GM13977 (cell line): Measurements from ENCODE around the gene PIK3C2B.
A peak's percentile ranks its signal among the peaks of the same experiment; 100 is the strongest.

Source experiments
- DNase-seq: peaks from one replicate; pipeline ENCODE4 v3.0.0; 2012; ENCODE audit warnings: low spot score
- in situ Hi-C: fragments of 300-500 bp; cut with MboI; formaldehyde crosslinking; loops from one replicate; pipeline ENCODE4 v1.12.0; 2022; ENCODE audit warnings: low sequenced_read_pairs, low pct_unique_long_range_greater_than_20kb, mixed read lengths, inconsistent platforms; ENCODE audit not compliant: unreplicated experiment
- TF ChIP-seq, protein P1 (sequence below): IDR thresholded peaks from 2 replicates; pipeline ENCODE4 v1.5.1; 2012; ENCODE audit warnings: mild to moderate bottlenecking, control low read depth; ENCODE audit not compliant: insufficient read depth; ENCODE audit errors: extremely low read depth, missing control alignments

PIK3C2B gene

DNA sequence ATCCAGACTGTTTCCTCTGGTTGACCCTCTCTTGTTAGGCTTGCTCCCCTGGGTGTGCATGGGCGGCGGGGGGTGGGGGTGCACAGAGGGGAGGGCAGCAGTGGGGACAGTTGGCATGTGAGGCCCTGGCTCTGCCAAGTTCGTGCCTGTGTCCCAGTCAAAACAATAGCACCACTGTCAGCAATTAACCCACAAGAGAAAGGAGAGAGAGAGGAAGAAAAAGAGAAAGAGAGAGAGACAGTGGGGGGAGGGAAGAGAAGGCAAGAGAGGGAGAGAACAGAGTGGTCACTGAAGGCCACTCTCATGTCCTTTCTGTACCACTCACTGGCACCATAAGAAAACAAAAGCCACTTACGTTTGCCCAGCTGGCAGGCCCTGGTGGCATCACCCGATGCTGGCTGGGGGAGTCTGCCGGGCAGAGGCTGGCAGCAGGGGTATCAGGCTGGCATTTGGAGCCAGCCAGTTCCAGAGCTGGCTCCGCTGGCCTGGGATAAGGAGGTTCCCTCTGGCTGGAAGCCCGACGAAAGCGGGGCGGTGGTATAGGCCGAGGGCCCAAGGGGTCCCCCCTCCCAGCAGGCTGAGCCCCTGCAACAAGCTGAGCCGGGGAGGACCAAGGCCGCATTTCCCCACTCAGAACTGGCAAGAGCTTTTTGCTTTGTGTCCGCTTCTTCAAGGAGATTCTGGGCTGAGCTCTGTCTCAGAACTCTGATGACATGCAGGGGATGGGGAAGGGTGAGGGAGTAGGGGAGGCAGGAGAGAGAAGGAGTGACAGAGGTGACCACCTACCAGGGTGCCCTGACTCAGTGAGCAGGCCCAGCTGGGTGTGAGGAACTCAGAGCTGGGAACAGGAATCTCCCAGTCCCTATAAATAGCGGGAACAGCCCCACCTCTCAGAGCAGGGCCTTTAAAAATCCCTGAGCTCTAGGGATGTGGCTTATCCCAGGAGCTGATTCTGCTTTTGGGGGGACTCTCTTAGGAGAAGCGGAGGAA is 27.9 kb downstream of the PIK3C2B start:
- in situ Hi-C loops: no loop called here
- no peak for DNase-seq
- TF ChIP-seq, protein P1, sequence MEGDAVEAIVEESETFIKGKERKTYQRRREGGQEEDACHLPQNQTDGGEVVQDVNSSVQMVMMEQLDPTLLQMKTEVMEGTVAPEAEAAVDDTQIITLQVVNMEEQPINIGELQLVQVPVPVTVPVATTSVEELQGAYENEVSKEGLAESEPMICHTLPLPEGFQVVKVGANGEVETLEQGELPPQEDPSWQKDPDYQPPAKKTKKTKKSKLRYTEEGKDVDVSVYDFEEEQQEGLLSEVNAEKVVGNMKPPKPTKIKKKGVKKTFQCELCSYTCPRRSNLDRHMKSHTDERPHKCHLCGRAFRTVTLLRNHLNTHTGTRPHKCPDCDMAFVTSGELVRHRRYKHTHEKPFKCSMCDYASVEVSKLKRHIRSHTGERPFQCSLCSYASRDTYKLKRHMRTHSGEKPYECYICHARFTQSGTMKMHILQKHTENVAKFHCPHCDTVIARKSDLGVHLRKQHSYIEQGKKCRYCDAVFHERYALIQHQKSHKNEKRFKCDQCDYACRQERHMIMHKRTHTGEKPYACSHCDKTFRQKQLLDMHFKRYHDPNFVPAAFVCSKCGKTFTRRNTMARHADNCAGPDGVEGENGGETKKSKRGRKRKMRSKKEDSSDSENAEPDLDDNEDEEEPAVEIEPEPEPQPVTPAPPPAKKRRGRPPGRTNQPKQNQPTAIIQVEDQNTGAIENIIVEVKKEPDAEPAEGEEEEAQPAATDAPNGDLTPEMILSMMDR: no peak

DNA sequence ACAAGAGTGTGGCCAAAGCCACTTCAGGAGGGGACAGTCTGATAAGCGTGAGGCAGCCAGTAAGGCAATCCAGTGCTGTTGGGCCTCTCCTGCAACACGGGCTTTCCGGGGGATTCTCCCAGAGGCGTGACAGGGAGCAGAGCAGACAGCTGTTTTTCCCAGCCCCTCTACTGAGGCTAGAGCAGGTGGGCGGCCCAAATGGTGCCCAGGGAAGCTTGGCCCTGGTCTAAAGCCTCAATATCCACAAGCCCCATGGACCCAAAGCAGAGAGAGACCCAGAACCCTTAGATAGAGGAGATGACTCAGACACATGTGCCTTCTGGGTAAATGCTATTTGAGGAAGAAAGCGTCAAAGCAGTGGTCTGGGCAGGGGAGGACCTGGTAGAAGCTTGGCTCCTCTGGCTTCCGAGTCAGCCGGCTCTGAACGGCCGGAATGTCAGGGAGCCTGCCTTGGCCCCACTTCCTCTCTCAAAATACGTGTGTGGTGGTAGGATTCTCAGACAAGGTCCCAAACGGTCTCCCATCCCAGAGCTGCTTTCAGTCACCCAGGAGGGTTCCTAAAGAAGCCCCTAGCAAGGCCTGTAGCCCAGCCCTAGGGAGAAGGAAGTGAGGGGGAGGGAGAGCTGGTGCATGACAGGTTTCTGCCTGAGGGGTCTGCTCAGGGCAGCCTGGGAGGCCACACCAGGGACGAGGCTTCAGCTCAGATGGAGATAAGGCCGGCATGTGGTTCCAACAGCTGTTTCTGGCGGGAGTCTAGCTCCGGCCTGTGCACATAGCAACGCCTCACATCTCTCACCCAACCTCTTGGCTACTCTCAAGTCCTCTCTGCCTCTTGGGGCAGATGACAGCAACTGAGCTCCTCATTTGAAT is 28.8 kb downstream of the PIK3C2B start:
- DNase-seq: peak; percentile 81
- TF ChIP-seq, protein P1: no peak
- in situ Hi-C loops: no loop called here

DNA sequence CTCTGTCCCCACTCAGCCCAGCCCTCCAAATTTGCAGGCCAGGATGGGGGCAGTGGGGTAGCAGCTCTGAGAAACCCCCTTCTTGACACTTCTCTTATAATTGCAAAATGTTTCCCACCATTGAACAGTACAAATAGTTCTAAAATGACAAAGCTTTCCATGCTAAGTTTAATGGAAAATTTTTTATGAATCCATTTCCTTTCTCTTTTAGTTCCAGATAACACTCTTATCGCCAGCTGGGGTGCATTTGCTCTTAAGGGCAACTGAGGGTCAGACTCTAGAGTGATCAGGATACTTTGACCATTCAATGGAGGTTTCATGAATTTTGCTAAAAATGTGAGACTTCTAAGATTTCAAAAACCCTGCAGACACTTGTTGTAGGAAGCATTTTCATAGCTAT is 29.9 kb downstream of the PIK3C2B start:
- TF ChIP-seq, protein P1: no peak
- in situ Hi-C loops: no loop called here
- DNase-seq: no peak

DNA sequence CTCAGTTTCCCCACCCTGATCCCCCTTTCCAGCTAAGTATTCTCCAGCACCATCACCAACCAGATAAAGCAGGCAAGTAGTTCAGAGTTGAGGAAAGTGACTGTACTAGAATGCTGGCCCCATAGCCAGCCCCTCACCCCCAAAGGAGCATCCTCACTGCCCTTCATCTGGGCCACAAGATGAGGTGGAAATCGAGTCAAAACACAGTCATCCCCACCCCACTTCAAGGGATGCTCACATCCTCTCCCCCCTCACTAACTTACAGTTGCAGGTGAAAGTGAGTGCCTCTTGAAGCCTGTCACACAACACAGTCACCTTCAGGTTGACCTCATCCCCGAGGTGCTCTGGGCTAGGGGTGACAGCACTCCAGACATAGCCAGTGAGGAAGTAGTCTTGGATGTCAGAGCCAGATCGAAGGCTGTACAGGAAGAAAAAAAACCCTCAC is 30.4 kb downstream of the PIK3C2B start:
- in situ Hi-C loops: no loop called here
- TF ChIP-seq, protein P1: no peak
- no peak for DNase-seq

DNA sequence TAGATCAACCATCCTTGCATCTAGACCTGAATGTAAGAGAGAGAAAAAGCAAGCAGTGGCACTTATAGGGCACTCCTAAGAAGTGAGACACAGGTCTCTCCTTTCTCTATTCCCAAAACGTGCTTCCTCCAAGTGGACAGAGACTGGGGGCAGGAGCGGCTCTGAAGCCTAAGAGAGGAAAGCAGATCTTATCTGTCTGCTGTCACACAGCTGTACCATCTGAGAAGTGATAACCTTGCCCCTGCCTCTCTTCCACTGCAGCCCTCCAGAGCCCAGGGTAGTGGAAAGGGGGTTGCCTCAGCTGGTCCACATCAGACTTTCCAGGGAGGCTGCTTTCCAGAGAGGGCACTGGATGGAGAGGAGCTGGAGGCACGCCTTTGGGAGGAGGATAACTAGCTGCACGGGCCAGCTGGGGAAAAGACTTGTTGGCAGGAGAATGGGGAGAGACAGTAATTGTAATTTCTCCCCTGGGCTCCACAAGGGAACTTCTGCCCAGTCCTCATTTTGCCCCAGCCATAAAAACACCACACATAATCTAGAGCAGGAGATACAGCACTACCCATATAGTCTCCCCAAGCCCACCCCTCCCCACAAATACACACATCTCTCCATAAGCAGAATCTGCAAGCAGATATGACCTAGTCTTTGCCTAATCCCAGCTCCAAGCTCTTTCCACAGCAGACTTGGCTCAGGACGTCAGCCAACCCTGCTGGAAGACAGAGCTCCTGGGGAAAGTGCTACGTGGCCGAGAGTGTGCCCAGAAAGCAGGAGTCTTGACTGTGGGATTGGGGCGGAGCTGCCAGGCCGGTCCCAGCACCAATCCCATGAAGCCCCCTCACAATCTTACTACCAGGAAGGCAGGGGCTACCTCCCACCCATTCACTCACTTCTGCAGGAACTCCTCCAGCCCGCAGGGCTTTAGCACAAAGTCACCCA is 31.2 kb downstream of the PIK3C2B start:
- no peak for DNase-seq
- TF ChIP-seq, protein P1: no peak
- in situ Hi-C loops: no loop called here
